ENCODE measurements around the gene TFCP2.

The TFCP2 gene

GRCh38 chr12:51139292-51139844 lies 33.6 kb downstream of the TFCP2 start:
- H3K27ac Mint-ChIP-seq = no peak overlapping the region
- no peaks in the 10 kb centered on the region for H3K9me3 Mint-ChIP-seq
- no peak for TF ChIP-seq CTCF (IDR thresholded peaks at IDR 0.05; ENCODE audit: unreplicated experiment in 3 of 3)
- no peaks in the 10 kb centered on the region for H3K4me1 Mint-ChIP-seq
- no peak overlapping the region for H3K4me3 Mint-ChIP-seq
- H3K36me3 Mint-ChIP-seq (ENCODE audit: low read depth) = peaks cover 14% of the 10 kb centered on the region
- H3K27me3 Mint-ChIP-seq (ENCODE audit: low read depth) = no peaks in the 10 kb centered on the region

- H3K27me3 Mint-ChIP-seq (ENCODE audit: low read depth) = no peaks in the 10 kb centered on the region
Measured at GRCh38 chr12:51132693-51133092, 40.2 kb downstream of the TFCP2 start.

GRCh38 chr12:51131745-51132521 lies 41.0 kb downstream of the TFCP2 start:
- H3K27me3 Mint-ChIP-seq (ENCODE audit: low read depth) = no peaks in the 10 kb centered on the region
- peak overlapping the region in 1 of 3 experiments; percentile 20 for H3K27ac Mint-ChIP-seq
- no peaks in the 10 kb centered on the region for H3K9me3 Mint-ChIP-seq
- no peak overlapping the region for H3K4me3 Mint-ChIP-seq
- TF ChIP-seq CTCF (IDR thresholded peaks at IDR 0.05; ENCODE audit: unreplicated experiment in 3 of 3) = no peak
- peaks cover 19% of the 10 kb centered on the region for H3K4me1 Mint-ChIP-seq
- no peaks in the 10 kb centered on the region for H3K36me3 Mint-ChIP-seq (ENCODE audit: low read depth)

More at GRCh38 chr12:51132693-51133092, 40.2 kb downstream of the TFCP2 start:
- no peaks in the 10 kb centered on the region for H3K9me3 Mint-ChIP-seq
- no peaks in the 10 kb centered on the region for H3K36me3 Mint-ChIP-seq (ENCODE audit: low read depth)
- no peak for TF ChIP-seq CTCF (IDR thresholded peaks at IDR 0.05; ENCODE audit: unreplicated experiment in 3 of 3)
- no peak overlapping the region for H3K27ac Mint-ChIP-seq
- no peak overlapping the region for H3K4me3 Mint-ChIP-seq
- H3K4me1 Mint-ChIP-seq = peaks cover 14% of the 10 kb centered on the region

- H3K4me1 Mint-ChIP-seq = peaks cover 32% of the 10 kb centered on the region
- peak overlapping the region in 2 of 3 experiments; percentile 19 to 53 for H3K27ac Mint-ChIP-seq
- no peaks in the 10 kb centered on the region for H3K27me3 Mint-ChIP-seq (ENCODE audit: low read depth)
- H3K9me3 Mint-ChIP-seq = no peaks in the 10 kb centered on the region
- H3K36me3 Mint-ChIP-seq (ENCODE audit: low read depth) = peaks cover 10% of the 10 kb centered on the region
- TF ChIP-seq CTCF (IDR thresholded peaks at IDR 0.05; ENCODE audit: unreplicated experiment in 3 of 3) = no peak
- no peak overlapping the region for H3K4me3 Mint-ChIP-seq
Measured at GRCh38 chr12:51128919-51129318, 44.0 kb downstream of the TFCP2 start.

- no peak for TF ChIP-seq CTCF (IDR thresholded peaks at IDR 0.05; ENCODE audit: unreplicated experiment in 3 of 3)
- Mint-ChIP-seq H3K9me3 (no peaks in the 10 kb centered on the region), H3K4me3 (no peak overlapping the region)
Measured at GRCh38 chr12:51127050-51127729, 45.7 kb downstream of the TFCP2 start.

More at GRCh38 chr12:51127050-51127729, 45.7 kb downstream of the TFCP2 start:
- no peaks in the 10 kb centered on the region for H3K27me3 Mint-ChIP-seq (ENCODE audit: low read depth)
- H3K27ac Mint-ChIP-seq = peak overlapping the region in 2 of 3 experiments; percentile 48 to 68
- H3K4me1 Mint-ChIP-seq = peaks cover 43% of the 10 kb centered on the region
- H3K36me3 Mint-ChIP-seq (ENCODE audit: low read depth) = peaks cover 10% of the 10 kb centered on the region

Measured in nephron (organoid).